Sigmoid colon (tissue), 7 donors: ENCODE results near the gene CLIC4. TPM values are rescaled to one million over a fixed set of nuclear protein-coding genes. Genes with fewer than 3 reads are reported as not detected.
A peak's percentile ranks its signal among the peaks of the same experiment; 100 is the strongest.
"Not testable (repeated sequence)": the region's sequence is repeated elsewhere in the genome, so short reads cannot be mapped to it uniquely, and the experiment has no call there.

ENCODE experiments used
- DNase-seq: peaks from one replicate; pipeline ENCODE4 v3.0.0-alpha.2; 2019
- H3K27ac ChIP-seq, 4 donors: fragments of 200-600 bp; sonication (generic); one replicate each; pipeline ENCODE4 v1.5.1; 2016 to 2019; ENCODE audit warnings: mild to moderate bottlenecking in 1 of 4
- H3K27me3 ChIP-seq, 3 donors: fragments of 200-600 bp; sonication (generic); one replicate each; pipeline ENCODE4 v1.5.1; 2019; ENCODE audit warnings: mild to moderate bottlenecking in 1 of 3
- H3K36me3 ChIP-seq, 4 donors: fragments of 200-600 bp; sonication (generic); one replicate each; pipeline ENCODE4 v1.5.1; 2016 to 2019
- H3K4me1 ChIP-seq, 4 donors: fragments of 200-600 bp; sonication (generic); one replicate each; pipeline ENCODE4 v1.5.1; 2017 to 2019
- H3K4me3 ChIP-seq, 4 donors: fragments of 200-600 bp; sonication (generic); one replicate each; pipeline ENCODE4 v1.5.1; 2017 to 2019; ENCODE audit warnings: mild to moderate bottlenecking in 2 of 4, moderate library complexity in 1 of 4
- H3K9me3 ChIP-seq, 4 donors: fragments of 200-600 bp in 3 of 4; sonication (generic) in 3 of 4; one replicate each; pipeline versions ENCODE4 v1.5.1 to v1.6.1; 2013 to 2019
- EP300 ChIP-seq, 4 donors: sonication (generic); formaldehyde crosslinking; IDR thresholded peaks; one replicate each; pipeline ENCODE4 v1.6.1; 2017; ENCODE audit warnings: antibody characterized with exemption in 4 of 4
- POLR2A ChIP-seq, 2 donors: fragments of 450-650 bp; IDR thresholded peaks; one replicate each; pipeline ENCODE4 v1.6.1; 2016; ENCODE audit warnings: antibody characterized with exemption in 2 of 2, mild to moderate bottlenecking in 2 of 2, moderate library complexity in 2 of 2
- POLR2AphosphoS5 ChIP-seq, 4 donors: sonication (generic); formaldehyde crosslinking; IDR thresholded peaks; one replicate each; pipeline ENCODE4 v1.6.1; 2017; ENCODE audit warnings: antibody characterized with exemption in 4 of 4
- WGBS, 2 donors: extraction: QIAGEN DNeasy Blood & Tissue Kit; methylation state at CpG; one replicate each; pipeline ENCODE4 v1.1.7; 2013; 5-methylcytosine and 5-hydroxymethylcytosine counted together
- intact Hi-C: fragments of 100-400 bp; cut with DNase I; formaldehyde crosslinking; loops from one replicate; pipeline ENCODE4 v1.15.1; 2023
- polyA plus RNA-seq, 3 donors: library from polyadenylated mRNA; stranded (reverse); fragments of 200-250 nt; gene quantifications; one replicate each; pipeline ENCODE4 v1.2.3, GENCODE V29; 2013
- total RNA-seq, 4 donors: library from RNA; depleted of rRNA; stranded (reverse); fragments of >200 nt; gene quantifications; one replicate each; pipeline ENCODE4 v1.1.0, GENCODE V29; 2016
- TF ChIP-seq, protein P1 (sequence below), 4 experiments: fragments of 450-650 bp in 3 of 4; fragments of 200-600 bp in 1 of 4; IDR thresholded peaks; one replicate each; pipeline ENCODE4 v1.5.1; 2016 to 2019; ENCODE audit warnings: antibody characterized with exemption in 4 of 4, mild to moderate bottlenecking in 3 of 4, moderate library complexity in 2 of 4
- donor health status: healthy with polysubstance abuse.
- donor health status: Bipolar disorder and iron deficiency.
- donor health status: healthy.

Gene CLIC4
- total and polyA plus RNA-seq, 7 donors, result 37.8 to 443 (median 334) TPM

- H3K27ac ChIP-seq, result peak overlapping the region in 2 of 4 donors; percentile 2 to 66
- intact Hi-C loops, result no loop called here
- no peak for DNase-seq
- no peaks in the 10 kb centered on the region for H3K9me3 ChIP-seq
- no peaks in the 10 kb centered on the region for H3K36me3 ChIP-seq
- no peak overlapping the region for H3K4me3 ChIP-seq
- no peaks in the 10 kb centered on the region for H3K27me3 ChIP-seq
- no peak for TF ChIP-seq EP300 (IDR thresholded peaks at IDR 0.05)
- TF ChIP-seq POLR2A (IDR thresholded peaks at IDR 0.05), result no peak
- TF ChIP-seq, protein P1, sequence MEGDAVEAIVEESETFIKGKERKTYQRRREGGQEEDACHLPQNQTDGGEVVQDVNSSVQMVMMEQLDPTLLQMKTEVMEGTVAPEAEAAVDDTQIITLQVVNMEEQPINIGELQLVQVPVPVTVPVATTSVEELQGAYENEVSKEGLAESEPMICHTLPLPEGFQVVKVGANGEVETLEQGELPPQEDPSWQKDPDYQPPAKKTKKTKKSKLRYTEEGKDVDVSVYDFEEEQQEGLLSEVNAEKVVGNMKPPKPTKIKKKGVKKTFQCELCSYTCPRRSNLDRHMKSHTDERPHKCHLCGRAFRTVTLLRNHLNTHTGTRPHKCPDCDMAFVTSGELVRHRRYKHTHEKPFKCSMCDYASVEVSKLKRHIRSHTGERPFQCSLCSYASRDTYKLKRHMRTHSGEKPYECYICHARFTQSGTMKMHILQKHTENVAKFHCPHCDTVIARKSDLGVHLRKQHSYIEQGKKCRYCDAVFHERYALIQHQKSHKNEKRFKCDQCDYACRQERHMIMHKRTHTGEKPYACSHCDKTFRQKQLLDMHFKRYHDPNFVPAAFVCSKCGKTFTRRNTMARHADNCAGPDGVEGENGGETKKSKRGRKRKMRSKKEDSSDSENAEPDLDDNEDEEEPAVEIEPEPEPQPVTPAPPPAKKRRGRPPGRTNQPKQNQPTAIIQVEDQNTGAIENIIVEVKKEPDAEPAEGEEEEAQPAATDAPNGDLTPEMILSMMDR (IDR thresholded peaks at IDR 0.05), result no peak
- no peak for TF ChIP-seq POLR2AphosphoS5 (IDR thresholded peaks at IDR 0.05)
- WGBS, 2 donors, result 89 to 95% methylated on average over 8 of the region's 8 CpGs
- peaks cover 0 to 62% (median 44%) of the 10 kb centered on the region in 4 donors for H3K4me1 ChIP-seq
These were observed 31.6 kb downstream of the CLIC4 start for GRCh38 chr1:24776821-24777220.

DNA sequence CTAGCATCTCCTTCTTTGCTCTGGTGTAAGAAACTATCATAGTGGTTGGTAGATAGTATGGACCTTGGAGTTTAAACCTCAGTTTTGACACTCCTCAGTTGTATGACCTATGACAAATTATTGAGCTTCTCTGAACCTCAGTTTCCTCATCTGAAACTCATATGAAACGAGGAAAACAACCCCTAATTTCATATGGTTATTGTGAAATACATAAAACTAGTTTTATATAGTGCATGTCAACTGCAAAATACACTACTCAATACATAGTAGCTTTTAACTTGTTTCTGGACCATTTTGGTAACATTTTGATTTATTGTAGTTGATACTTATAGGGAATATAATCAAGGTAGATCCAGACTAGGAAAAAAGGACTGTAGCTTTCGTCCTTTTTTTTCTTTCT, 32.9 kb downstream of the CLIC4 start:
- H3K36me3 ChIP-seq, result no peaks in the 10 kb centered on the region
- TF ChIP-seq, protein P1 (IDR thresholded peaks at IDR 0.05), result no peak
- TF ChIP-seq POLR2AphosphoS5 (IDR thresholded peaks at IDR 0.05), result no peak
- no peak for TF ChIP-seq EP300 (IDR thresholded peaks at IDR 0.05)
- TF ChIP-seq POLR2A (IDR thresholded peaks at IDR 0.05), result no peak
- intact Hi-C loops, result no loop called here
- DNase-seq, result no peak
- H3K9me3 ChIP-seq, result no peaks in the 10 kb centered on the region
- no peak overlapping the region for H3K4me3 ChIP-seq
- peaks cover 0 to 69% (median 45%) of the 10 kb centered on the region in 4 donors for H3K4me1 ChIP-seq
- H3K27me3 ChIP-seq, result no peaks in the 10 kb centered on the region
- H3K27ac ChIP-seq, result peak overlapping the region in 3 of 4 donors; percentile 32 to 66 (median 51)
- WGBS, 2 donors, result 84 to 88% methylated on average over 2 of the region's 2 CpGs

DNA sequence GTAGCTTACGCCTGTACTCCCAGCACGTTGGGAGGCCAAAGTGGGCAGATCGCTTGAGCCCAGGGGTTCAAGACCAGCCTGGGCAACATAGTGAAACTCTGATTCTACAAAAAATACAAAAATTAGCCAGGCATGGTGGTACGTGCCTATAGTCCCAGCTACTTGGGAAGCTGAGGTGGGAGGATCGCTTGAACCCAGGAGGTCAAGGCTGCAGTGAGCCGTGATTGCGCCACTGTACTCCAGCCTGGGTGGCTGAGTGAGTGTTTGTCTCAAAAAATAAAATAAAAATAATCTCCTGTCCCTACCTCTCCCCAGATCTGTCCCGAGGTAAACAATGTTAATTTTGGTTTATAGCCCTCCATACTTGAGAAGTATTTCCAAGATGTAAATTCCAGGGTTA, 34.0 kb downstream of the CLIC4 start:
- intact Hi-C loops, H3K27me3 ChIP-seq, H3K36me3 ChIP-seq, H3K4me3 ChIP-seq, DNase-seq, H3K9me3 ChIP-seq: not testable (repeated sequence)
- peaks cover 0 to 77% (median 52%) of the 10 kb centered on the region in 4 donors for H3K4me1 ChIP-seq
- peak overlapping the region in 3 of 4 donors; percentile 32 to 66 (median 51) for H3K27ac ChIP-seq
- WGBS, 2 donors, result 91 to 92% methylated on average over 8 of the region's 8 CpGs

DNA sequence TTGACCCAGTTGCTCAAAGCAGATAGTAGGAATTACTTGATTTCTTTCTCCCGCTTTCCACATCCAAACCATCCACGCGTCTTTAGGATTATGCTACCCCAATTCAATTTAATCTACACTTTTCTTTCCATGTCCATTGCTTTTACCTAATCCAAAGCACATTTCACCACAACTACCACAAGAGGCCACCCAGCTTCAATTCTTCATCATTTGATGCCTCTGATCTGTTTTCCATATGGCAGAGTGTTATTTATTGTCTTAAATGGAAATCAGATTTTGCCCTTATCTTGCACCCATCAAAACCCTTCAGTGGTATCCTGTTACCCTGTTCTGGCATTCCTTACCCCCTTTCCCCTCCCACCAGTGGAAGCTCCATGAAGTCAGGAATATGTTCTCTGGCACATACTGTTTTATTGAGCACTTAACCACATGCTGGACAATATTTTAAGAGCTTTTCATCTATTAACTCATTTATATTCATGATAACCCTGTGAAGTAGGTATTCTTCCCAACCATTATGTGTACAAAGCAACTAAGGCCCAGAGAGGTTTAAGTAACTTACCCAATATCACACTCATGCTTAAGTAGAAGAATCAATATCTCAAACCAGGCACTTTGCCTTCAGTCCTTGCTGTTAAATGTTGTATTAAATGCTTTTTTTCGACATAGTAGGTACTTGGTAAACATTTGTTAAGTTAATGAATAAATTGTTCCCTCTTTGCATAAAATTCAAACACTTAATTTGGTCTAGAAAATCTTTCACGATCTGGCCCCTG, 34.6 kb downstream of the CLIC4 start:
- Histone ChIP-seq H3K27ac (peak overlapping the region in 3 of 4 donors; percentile 32 to 66 (median 51)), H3K4me3 (no peak overlapping the region), H3K4me1 (peaks cover 0 to 82% (median 50%) of the 10 kb centered on the region in 4 donors), H3K36me3 (no peaks in the 10 kb centered on the region), H3K9me3 (no peaks in the 10 kb centered on the region), H3K27me3 (no peaks in the 10 kb centered on the region)
- no peak for DNase-seq
- TF ChIP-seq POLR2A (IDR thresholded peaks at IDR 0.05) (no peak), POLR2AphosphoS5 (IDR thresholded peaks at IDR 0.05) (no peak)
- intact Hi-C loops, result no loop called here
- 96% methylated on average over 5 of the region's 5 CpGs for WGBS, 2 donors

DNA sequence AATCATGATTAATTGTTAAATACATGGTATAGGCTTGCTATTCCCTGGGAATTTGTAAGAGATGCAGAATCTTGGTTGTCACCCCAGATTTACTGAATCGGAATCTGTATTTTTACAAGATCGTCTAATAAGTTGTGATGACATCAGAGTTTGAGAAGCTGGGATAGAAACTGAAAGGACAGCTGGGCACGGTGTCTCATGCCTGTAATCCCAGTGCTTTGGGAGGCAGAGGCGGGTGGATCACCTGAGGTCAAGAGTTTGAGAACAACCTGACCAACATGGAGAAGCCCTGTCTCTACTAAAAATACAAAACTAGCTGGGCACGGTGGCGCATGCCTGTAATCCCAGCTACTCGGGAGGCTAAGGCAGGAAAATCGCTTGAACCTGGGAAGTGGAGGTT, 35.4 kb downstream of the CLIC4 start:
- H3K9me3 ChIP-seq, H3K36me3 ChIP-seq, intact Hi-C loops, DNase-seq, H3K27me3 ChIP-seq, H3K4me3 ChIP-seq: not testable (repeated sequence)
- Histone ChIP-seq H3K4me1 (peaks cover 0 to 84% (median 49%) of the 10 kb centered on the region in 4 donors), H3K27ac (peak overlapping the region in 2 of 4 donors; percentile 51 to 66)
- WGBS, 2 donors, result 86 to 91% methylated on average over 8 of the region's 8 CpGs

GRCh38 chr1:24782689-24783088, 37.4 kb downstream of the CLIC4 start:
- Histone ChIP-seq H3K9me3 (no peaks in the 10 kb centered on the region), H3K4me1 (peaks cover 0 to 72% (median 42%) of the 10 kb centered on the region in 4 donors), H3K36me3 (no peaks in the 10 kb centered on the region), H3K27me3 (no peaks in the 10 kb centered on the region), H3K4me3 (no peak overlapping the region), H3K27ac (peak overlapping the region in 1 of 4 donors; percentile 8)
- WGBS, 2 donors, result 98 to 99% methylated on average over 2 of the region's 2 CpGs
- TF ChIP-seq EP300 (IDR thresholded peaks at IDR 0.05) (no peak), POLR2AphosphoS5 (IDR thresholded peaks at IDR 0.05) (no peak), POLR2A (IDR thresholded peaks at IDR 0.05) (no peak)
- TF ChIP-seq, protein P1 (IDR thresholded peaks at IDR 0.05), result no peak
- intact Hi-C loops, result no loop called here
- no peak for DNase-seq
